AG04450 (cell line): ENCODE measurements around the gene NDUFS1. TPM values are rescaled to one million over a fixed set of nuclear protein-coding genes. Genes with fewer than 3 reads are reported as not detected.

Source experiments
- CTCF ChIA-PET: fragments of 300-600, 350-600 bp; formaldehyde crosslinking; extraction: SDS; loops from one replicate; lab custom pipeline; 2022; ENCODE audit warnings: antibody characterized with exemption, inconsistent platforms; lab: Charles Lee
- POLR2A ChIA-PET: fragments of 350-600 bp; formaldehyde crosslinking; extraction: SDS; loops from one replicate; lab custom pipeline; 2021; ENCODE audit warnings: antibody characterized with exemption, inconsistent platforms; lab: Yijun Ruan, JAX
- DNase-seq: peaks from one replicate; pipeline ENCODE4 v3.0.0-alpha.2; 2011; ENCODE audit warnings: low read depth, low spot score
- H3K27ac ChIP-seq: one replicate; pipeline ENCODE4 v1.5.1; 2012; ENCODE audit warnings: low read depth, low read length, control low read depth
- H3K27me3 ChIP-seq: one replicate; pipeline ENCODE4 v1.6.0; 2012; ENCODE audit warnings: low read length; ENCODE audit not compliant: control insufficient read depth, insufficient read depth
- H3K4me3 ChIP-seq: 2 replicates; pipeline ENCODE4 v1.5.1; 2011; ENCODE audit warnings: mild to moderate bottlenecking, low read depth, low read length, control low read depth
- H3K9me3 ChIP-seq: 2 replicates; pipeline ENCODE4 v1.5.1; 2012; ENCODE audit warnings: low read length; ENCODE audit not compliant: control insufficient read depth, insufficient read depth
- CTCF ChIP-seq: IDR thresholded peaks from 2 replicates; pipeline ENCODE4 v1.5.1; 2011; ENCODE audit warnings: low read depth, low read length, control low read depth, inconsistent platforms
- polyA plus RNA-seq: library from polyadenylated mRNA; depleted of rRNA; stranded (reverse); fragments of >200 nt; gene quantifications from 2 replicates; pipeline ENCODE4 v1.2.3, GENCODE V29; 2011

NDUFS1 gene
- polyA plus RNA-seq, 1 experiment: 129 TPM

- DNase-seq: no peak
- Histone ChIP-seq H3K27me3 (no peaks in the 10 kb centered on the region), H3K9me3 (peaks cover 3% of the 10 kb centered on the region), H3K27ac (no peak overlapping the region), H3K4me3 (no peak overlapping the region)
- no peak for TF ChIP-seq CTCF
- POLR2A ChIA-PET: no interaction called here
- CTCF ChIA-PET: no interaction called here
Measured at GRCh38 chr2:206115026-206115578, 44.1 kb downstream of the NDUFS1 start.

- Histone ChIP-seq H3K9me3 (peaks cover 3% of the 10 kb centered on the region), H3K4me3 (no peak overlapping the region), H3K27me3 (no peaks in the 10 kb centered on the region), H3K27ac (no peak overlapping the region)
- ChIA-PET CTCF (no interaction called here), POLR2A (interaction anchor here (0.6 kb wide), 1 partner anchor 1128 kb away, joined by 3 read pairs; no protein-coding TSS in a partner anchor)
- no peak for DNase-seq
- no peak for TF ChIP-seq CTCF
Measured at GRCh38 chr2:206112846-206113547, 46.2 kb downstream of the NDUFS1 start.

GRCh38 chr2:206112108-206112507 is 47.1 kb downstream of the NDUFS1 start:
- no peak overlapping the region for H3K27ac ChIP-seq
- POLR2A ChIA-PET: no interaction called here
- no peak for DNase-seq
- no peak overlapping the region for H3K4me3 ChIP-seq
- H3K9me3 ChIP-seq: peaks cover 3% of the 10 kb centered on the region
- no peak for TF ChIP-seq CTCF
- CTCF ChIA-PET: no interaction called here
- no peaks in the 10 kb centered on the region for H3K27me3 ChIP-seq

GRCh38 chr2:206108713-206109112 is 50.5 kb downstream of the NDUFS1 start:
- Histone ChIP-seq H3K4me3 (no peak overlapping the region), H3K27ac (no peak overlapping the region), H3K9me3 (peaks cover 8% of the 10 kb centered on the region), H3K27me3 (no peaks in the 10 kb centered on the region)
- ChIA-PET POLR2A (interaction anchor here (0.6 kb wide), 2 partner anchors 12 to 50 kb away, joined by 3 to 5 read pairs; partner anchors contain the start of gene NDUFS1), CTCF (no interaction called here)
- TF ChIP-seq CTCF: no peak
- DNase-seq: no peak

GRCh38 chr2:206105541-206105940 is 53.7 kb downstream of the NDUFS1 start:
- Histone ChIP-seq H3K9me3 (peaks cover 5% of the 10 kb centered on the region; the same call in 1 of the 2 replicates), H3K27ac (peak overlapping the region; percentile 84), H3K27me3 (no peaks in the 10 kb centered on the region), H3K4me3 (no peak overlapping the region)
- TF ChIP-seq CTCF: no peak
- DNase-seq: no peak
- POLR2A ChIA-PET: interaction anchor here (0.8 kb wide), 1 partner anchor 169 kb away, joined by 3 read pairs; the partner anchor contains the start of gene ZDBF2
- CTCF ChIA-PET: interaction anchor here (1.0 kb wide), 1 partner anchor 9 kb away, joined by 4 read pairs; no protein-coding TSS in a partner anchor
